DND-41 (cell line): ENCODE data around the gene BMP2K.

Source experiments
- ATAC-seq: fragments of 200-7000 bp; cut with Tn5 transposase; 3 replicates; pipeline ENCODE4 v1.9.1; 2021; ENCODE audit warnings: low read depth; ENCODE audit not compliant: insufficient read depth
- DNase-seq: peaks from one replicate; pipeline ENCODE4 v3.0.0-alpha.2; 2020
- H2AFZ ChIP-seq: 2 replicates; pipeline ENCODE4 v1.6.0; 2012; ENCODE audit warnings: low read depth, low read length
- H3K27ac ChIP-seq: 2 replicates; pipeline ENCODE4 v1.5.1; 2012; ENCODE audit warnings: low read length, inconsistent platforms
- H3K27me3 ChIP-seq: fragments of 200-600 bp; sonication (generic); 2 replicates; pipeline ENCODE4 v1.6.0; 2012; ENCODE audit warnings: low read length, mild to moderate bottlenecking, inconsistent platforms; ENCODE audit not compliant: insufficient read depth, poor library complexity
- H3K36me3 ChIP-seq: 2 replicates; pipeline ENCODE4 v1.5.1; 2012; ENCODE audit warnings: low read length, inconsistent platforms; ENCODE audit not compliant: insufficient read depth
- H3K4me1 ChIP-seq: 2 replicates; pipeline ENCODE4 v1.5.1; 2012; ENCODE audit warnings: mild to moderate bottlenecking, low read length; ENCODE audit not compliant: insufficient read depth
- H3K4me2 ChIP-seq: 2 replicates; pipeline ENCODE4 v1.6.0; 2012; ENCODE audit warnings: mild to moderate bottlenecking, moderate library complexity, low read length, inconsistent platforms; ENCODE audit not compliant: insufficient read depth
- H3K4me3 ChIP-seq, 2 experiments: fragments of 200-600 bp in 1 of 2; shearing (Covaris generic) in 1 of 2; 2 replicates each; pipeline ENCODE4 v1.5.1; 2012 to 2016; ENCODE audit warnings: inconsistent platforms in 2 of 2, low read length in 2 of 2, mild to moderate bottlenecking in 2 of 2, low read depth in 1 of 2, moderate library complexity in 1 of 2
- H3K79me2 ChIP-seq: 2 replicates; pipeline ENCODE4 v1.6.0; 2012; ENCODE audit warnings: low read length, inconsistent platforms; ENCODE audit not compliant: insufficient read depth
- H3K9ac ChIP-seq: 2 replicates; pipeline ENCODE4 v1.6.0; 2012; ENCODE audit warnings: low read depth, mild to moderate bottlenecking, inconsistent platforms, low read length, moderate library complexity
- H3K9me3 ChIP-seq: 2 replicates; pipeline ENCODE4 v1.5.1; 2012; ENCODE audit warnings: low read length, moderate library complexity, mild to moderate bottlenecking, inconsistent platforms; ENCODE audit not compliant: insufficient read depth, severe bottlenecking
- H4K20me1 ChIP-seq: 2 replicates; pipeline ENCODE4 v1.6.0; 2012; ENCODE audit warnings: low read length; ENCODE audit not compliant: insufficient read depth
- EZH2 ChIP-seq: IDR thresholded peaks from 3 replicates; pipeline ENCODE4 v1.6.1; 2012; ENCODE audit warnings: borderline replicate concordance, low read depth, mild to moderate bottlenecking, moderate library complexity, low read length, inconsistent platforms; ENCODE audit not compliant: severe bottlenecking
- TF ChIP-seq, protein P1 (sequence below): IDR thresholded peaks from 2 replicates; pipeline ENCODE4 v1.5.1; 2012; ENCODE audit warnings: borderline replicate concordance, low read length, moderate library complexity, mild to moderate bottlenecking; ENCODE audit not compliant: poor library complexity, severe bottlenecking; ENCODE audit errors: extremely low read depth

Gene BMP2K

DNA sequence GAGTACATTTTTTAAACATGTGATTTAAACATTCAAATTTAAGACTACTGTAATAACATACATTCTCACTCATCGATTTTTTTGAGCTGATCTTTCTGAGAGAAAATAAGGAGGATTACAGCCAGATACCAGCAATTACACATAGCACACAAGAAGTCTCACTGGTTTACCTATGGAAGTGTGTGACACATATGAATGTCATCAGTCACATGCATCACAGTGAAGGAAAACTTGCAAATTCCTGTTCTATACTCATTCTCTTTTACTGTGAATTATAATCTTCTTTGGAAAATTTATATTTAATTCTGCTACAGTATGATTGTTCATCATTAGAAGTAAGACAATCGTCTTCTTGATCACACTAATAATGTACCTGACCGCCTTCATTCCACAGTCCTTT is 21.3 kb upstream of the BMP2K start:
- Histone ChIP-seq H3K27ac (no peak overlapping the region), H4K20me1 (no peaks in the 10 kb centered on the region), H3K9ac (no peak overlapping the region), H3K27me3 (no peaks in the 10 kb centered on the region), H3K4me1 (no peaks in the 10 kb centered on the region), H3K4me3 (no peak overlapping the region), H3K4me2 (no peak overlapping the region), H3K36me3 (no peaks in the 10 kb centered on the region), H2AFZ (no peak overlapping the region), H3K9me3 (no peaks in the 10 kb centered on the region), H3K79me2 (no peaks in the 10 kb centered on the region)
- DNase-seq (no peak), ATAC-seq (no peak)
- TF ChIP-seq, protein P1, sequence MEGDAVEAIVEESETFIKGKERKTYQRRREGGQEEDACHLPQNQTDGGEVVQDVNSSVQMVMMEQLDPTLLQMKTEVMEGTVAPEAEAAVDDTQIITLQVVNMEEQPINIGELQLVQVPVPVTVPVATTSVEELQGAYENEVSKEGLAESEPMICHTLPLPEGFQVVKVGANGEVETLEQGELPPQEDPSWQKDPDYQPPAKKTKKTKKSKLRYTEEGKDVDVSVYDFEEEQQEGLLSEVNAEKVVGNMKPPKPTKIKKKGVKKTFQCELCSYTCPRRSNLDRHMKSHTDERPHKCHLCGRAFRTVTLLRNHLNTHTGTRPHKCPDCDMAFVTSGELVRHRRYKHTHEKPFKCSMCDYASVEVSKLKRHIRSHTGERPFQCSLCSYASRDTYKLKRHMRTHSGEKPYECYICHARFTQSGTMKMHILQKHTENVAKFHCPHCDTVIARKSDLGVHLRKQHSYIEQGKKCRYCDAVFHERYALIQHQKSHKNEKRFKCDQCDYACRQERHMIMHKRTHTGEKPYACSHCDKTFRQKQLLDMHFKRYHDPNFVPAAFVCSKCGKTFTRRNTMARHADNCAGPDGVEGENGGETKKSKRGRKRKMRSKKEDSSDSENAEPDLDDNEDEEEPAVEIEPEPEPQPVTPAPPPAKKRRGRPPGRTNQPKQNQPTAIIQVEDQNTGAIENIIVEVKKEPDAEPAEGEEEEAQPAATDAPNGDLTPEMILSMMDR: no peak
- no peak for TF ChIP-seq EZH2

GRCh38 chr4:78756137-78756536 is 20.0 kb upstream of the BMP2K start:
- TF ChIP-seq, protein P1: no peak
- TF ChIP-seq EZH2: no peak
- no peaks in the 10 kb centered on the region for H3K79me2 ChIP-seq
- no peak overlapping the region for H3K27ac ChIP-seq
- DNase-seq (no peak), ATAC-seq (no peak)
- H3K4me1 ChIP-seq: no peaks in the 10 kb centered on the region
- H3K9ac ChIP-seq: no peak overlapping the region
- H4K20me1 ChIP-seq: no peaks in the 10 kb centered on the region
- H3K27me3 ChIP-seq: no peaks in the 10 kb centered on the region
- H3K9me3 ChIP-seq: no peaks in the 10 kb centered on the region
- H3K4me2 ChIP-seq: no peak overlapping the region
- no peak overlapping the region for H2AFZ ChIP-seq
- no peak overlapping the region for H3K4me3 ChIP-seq
- no peaks in the 10 kb centered on the region for H3K36me3 ChIP-seq

DNA sequence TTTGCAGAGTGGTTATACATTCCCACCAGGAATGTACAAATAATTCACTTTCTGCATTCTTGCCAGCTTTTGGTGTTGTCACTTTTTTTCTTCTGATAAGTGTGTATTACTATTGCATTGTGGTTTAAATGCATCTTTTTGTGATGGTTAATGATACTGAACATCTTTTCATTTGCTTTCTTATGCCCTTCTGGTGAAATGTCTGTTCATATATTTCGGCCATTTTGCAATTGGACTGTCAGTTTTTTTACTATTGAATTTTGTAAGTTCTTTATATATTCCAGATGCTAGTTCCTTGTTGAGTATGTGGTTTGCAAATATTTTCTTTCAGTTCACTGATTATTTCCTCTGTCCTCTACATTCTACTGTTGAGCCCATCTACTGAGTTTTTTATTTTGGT is 19.4 kb upstream of the BMP2K start:
- DNase-seq (no peak), ATAC-seq (no peak)
- H3K4me2 ChIP-seq: no peak overlapping the region
- H3K9me3 ChIP-seq: no peaks in the 10 kb centered on the region
- H3K27ac ChIP-seq: no peak overlapping the region
- H2AFZ ChIP-seq: no peak overlapping the region
- H3K9ac ChIP-seq: no peak overlapping the region
- TF ChIP-seq EZH2: no peak
- TF ChIP-seq, protein P1: no peak
- H3K36me3 ChIP-seq: no peaks in the 10 kb centered on the region
- H3K4me1 ChIP-seq: no peaks in the 10 kb centered on the region
- H3K4me3 ChIP-seq: no peak overlapping the region
- no peaks in the 10 kb centered on the region for H3K27me3 ChIP-seq
- no peaks in the 10 kb centered on the region for H4K20me1 ChIP-seq
- no peaks in the 10 kb centered on the region for H3K79me2 ChIP-seq

- no peak overlapping the region for H3K4me2 ChIP-seq
- H3K4me3 ChIP-seq: no peak overlapping the region
- no peaks in the 10 kb centered on the region for H3K27me3 ChIP-seq
- H3K4me1 ChIP-seq: no peaks in the 10 kb centered on the region
- no peaks in the 10 kb centered on the region for H3K36me3 ChIP-seq
- H3K9me3 ChIP-seq: no peaks in the 10 kb centered on the region
- H2AFZ ChIP-seq: no peak overlapping the region
- H3K9ac ChIP-seq: no peak overlapping the region
- TF ChIP-seq, protein P1: no peak
- no peak for TF ChIP-seq EZH2
- no peak overlapping the region for H3K27ac ChIP-seq
- H4K20me1 ChIP-seq: no peaks in the 10 kb centered on the region
- ATAC-seq (no peak), DNase-seq (no peak)
- H3K79me2 ChIP-seq: no peaks in the 10 kb centered on the region
Observed at GRCh38 chr4:78757574-78757973, 18.6 kb upstream of the BMP2K start.
